GM23338 (cell line): ENCODE results near the gene RPS14.

Experiments
- CTCF ChIP-seq, 2 experiments: fragments of 200-600 bp in 1 of 2; sonication (generic) in 1 of 2; conservative IDR thresholded peaks; 2 replicates each; pipeline versions ENCODE4 v1.5.1 to v1.6.1; 2016 to 2017; ENCODE audit warnings: antibody characterized with exemption in 2 of 2, low read depth in 2 of 2, mild to moderate bottlenecking in 2 of 2, moderate library complexity in 1 of 2
- ETS1 ChIP-seq: IDR thresholded peaks from 2 replicates; pipeline ENCODE4 v1.6.1; 2016; ENCODE audit warnings: antibody characterized with exemption
- EZH2 ChIP-seq: fragments of 200-600 bp; sonication (generic); IDR thresholded peaks from one replicate; pipeline ENCODE4 v1.8.0; 2017; ENCODE audit warnings: antibody characterized with exemption, mild to moderate bottlenecking, low read depth; ENCODE audit not compliant: unreplicated experiment
- POLR2AphosphoS5 ChIP-seq: IDR thresholded peaks from 2 replicates; pipeline ENCODE4 v1.6.1; 2016; ENCODE audit warnings: antibody characterized with exemption, low read depth
- REST ChIP-seq: IDR thresholded peaks from one replicate; pipeline ENCODE4 v1.6.1; 2018; ENCODE audit warnings: antibody characterized with exemption; ENCODE audit not compliant: unreplicated experiment

GRCh38 chr5:150481972-150482406 is 32.5 kb upstream of the RPS14 start:
- TF ChIP-seq CTCF (conservative IDR thresholded peaks at IDR 0.05; ENCODE audit: low read depth in 2 of 2) (no peak), REST (no peak), EZH2 (no peak), POLR2AphosphoS5 (no peak), ETS1 (no peak)
